Keratinocyte (primary cell): Measurements from ENCODE around the gene CALHM1. TPM values are rescaled to one million over a fixed set of nuclear protein-coding genes. Genes with fewer than 3 reads are reported as not detected.

ENCODE experiments used
- DNase-seq: peaks from one replicate; pipeline ENCODE4 v3.0.0-alpha.2; 2011; ENCODE audit warnings: low read depth, missing footprints, low spot score
- FAIRE-seq: peaks from 2 replicates; lab custom pipeline; 2011; peaks lifted over from hg19 to GRCh38; lab: Jason Lieb, UNC
- H2AFZ ChIP-seq: 2 replicates; pipeline ENCODE4 v1.6.0; 2012; ENCODE audit warnings: low read length, control low read depth, inconsistent platforms; ENCODE audit not compliant: control insufficient read depth
- H3K27ac ChIP-seq: 2 replicates; pipeline ENCODE4 v1.5.1; 2011; ENCODE audit warnings: low read length; ENCODE audit not compliant: control insufficient read depth, insufficient read depth
- H3K27me3 ChIP-seq: 3 replicates; pipeline ENCODE4 v1.6.0; 2011; ENCODE audit warnings: low read length; ENCODE audit not compliant: control insufficient read depth, insufficient read depth; ENCODE audit errors: extremely low read depth
- H3K36me3 ChIP-seq, 2 experiments: 2 replicates in 1 of 2; 3 replicates in 1 of 2; pipeline ENCODE4 v1.5.1; 2011; ENCODE audit warnings: low read length in 2 of 2, mild to moderate bottlenecking in 1 of 2; ENCODE audit not compliant: control insufficient read depth in 2 of 2, insufficient read depth in 2 of 2; ENCODE audit errors: extremely low read depth in 1 of 2
- H3K4me1 ChIP-seq: 3 replicates; pipeline ENCODE4 v1.5.1; 2011; ENCODE audit warnings: low read length; ENCODE audit not compliant: control insufficient read depth, insufficient read depth; ENCODE audit errors: extremely low read depth
- H3K4me2 ChIP-seq: 3 replicates; pipeline ENCODE4 v1.6.0; 2011; ENCODE audit warnings: low read depth, low read length; ENCODE audit not compliant: control insufficient read depth, insufficient read depth; ENCODE audit errors: extremely low read depth
- H3K4me3 ChIP-seq, 3 experiments: fragments of 200-600 bp in 1 of 3; sonication (generic) in 1 of 3; 2 replicates in 2 of 3; 3 replicates in 1 of 3; pipeline ENCODE4 v1.5.1; 2011 to 2016; ENCODE audit warnings: low read length in 3 of 3, mild to moderate bottlenecking in 3 of 3, control low read depth in 2 of 3, inconsistent platforms in 1 of 3, low read depth in 1 of 3, mixed read lengths in 1 of 3, mixed run types in 1 of 3, moderate library complexity in 1 of 3; ENCODE audit not compliant: control insufficient read depth in 2 of 3, insufficient read depth in 2 of 3; ENCODE audit errors: extremely low read depth in 1 of 3
- H3K79me2 ChIP-seq: 2 replicates; pipeline ENCODE4 v1.6.0; 2012; ENCODE audit warnings: low read length; ENCODE audit not compliant: control insufficient read depth, insufficient read depth
- H3K9ac ChIP-seq: 3 replicates; pipeline ENCODE4 v1.6.0; 2011; ENCODE audit warnings: low read length; ENCODE audit not compliant: control insufficient read depth, insufficient read depth; ENCODE audit errors: extremely low read depth
- H3K9me1 ChIP-seq: 3 replicates; pipeline ENCODE4 v1.6.0; 2011; ENCODE audit warnings: low read length; ENCODE audit not compliant: control insufficient read depth, insufficient read depth; ENCODE audit errors: extremely low read depth
- H3K9me3 ChIP-seq: 2 replicates; pipeline ENCODE4 v1.5.1; 2012; ENCODE audit warnings: low read depth, low read length; ENCODE audit not compliant: control insufficient read depth
- H4K20me1 ChIP-seq: 3 replicates; pipeline ENCODE4 v1.6.0; 2011; ENCODE audit warnings: low read length; ENCODE audit not compliant: control insufficient read depth, insufficient read depth; ENCODE audit errors: extremely low read depth
- EZH2 ChIP-seq: IDR thresholded peaks from one replicate; pipeline ENCODE4 v1.6.1; 2012; ENCODE audit warnings: inconsistent platforms, mild to moderate bottlenecking, low read length, moderate library complexity
- dilution Hi-C: fragments of 300-500 bp; cut with MboI; formaldehyde crosslinking; loops from one replicate; pipeline ENCODE4 v1.7.0; 2020; ENCODE audit warnings: low sequenced_read_pairs; ENCODE audit not compliant: extremely low pct_ligation_motif_present
- polyA plus RNA-seq, 5 experiments: library from polyadenylated mRNA; depleted of rRNA in 3 of 5; stranded (reverse) in 3 of 5; stranded (forward) in 1 of 5; unstranded in 1 of 5; fragments of >200 nt; gene quantifications; 1 replicate in 1 of 5; 2 replicates in 3 of 5; 3 replicates in 1 of 5; pipeline versions ENCODE4 v1.2.1 to v1.2.3, GENCODE V29; 2011 to 2012; ENCODE audit warnings: missing spikeins in 2 of 5, low read depth in 1 of 5, low replicate concordance in 1 of 5
- TF ChIP-seq, protein P1 (sequence below), 3 experiments: IDR thresholded peaks in 1 of 3; conservative IDR thresholded peaks in 1 of 3; optimal IDR thresholded peaks in 1 of 3; 2 replicates in 2 of 3; 3 replicates in 1 of 3; pipeline versions ENCODE3 to v1.5.1; 2011; ENCODE audit warnings: low read length in 3 of 3, mild to moderate bottlenecking in 3 of 3, moderate library complexity in 2 of 3, control low read depth in 1 of 3, inconsistent platforms in 1 of 3; ENCODE audit not compliant: insufficient read depth in 2 of 3; ENCODE audit errors: extremely low read depth in 1 of 3

CALHM1 gene
- polyA plus RNA-seq, 1 donor (not counting 4 experiments of a cell fraction or from before 2014, with no cell fraction given) = not detected

DNA sequence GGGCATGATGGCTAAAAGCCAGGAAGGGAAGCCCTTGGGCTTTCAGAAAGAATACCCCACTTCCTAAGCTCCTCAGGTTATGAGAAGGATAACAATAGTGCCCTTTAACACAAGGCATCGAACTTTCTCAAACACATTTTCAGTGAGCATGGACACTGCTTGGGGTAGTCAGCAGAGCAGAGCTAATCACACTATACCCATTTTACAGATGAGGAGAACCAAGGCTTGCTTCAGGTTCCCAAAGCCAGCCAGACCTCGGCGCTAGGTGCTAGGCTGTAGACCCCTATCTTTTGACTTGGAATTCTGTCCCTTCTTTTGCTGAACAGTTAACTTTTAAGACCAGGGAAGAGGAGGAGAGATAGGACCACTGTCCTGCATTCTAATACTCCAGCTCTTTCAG is 36.6 kb upstream of the CALHM1 start:
- peaks cover 6% of the 10 kb centered on the region for H3K9me1 ChIP-seq
- no peak overlapping the region for H3K4me2 ChIP-seq
- H3K27me3 ChIP-seq = peaks cover 44% of the 10 kb centered on the region
- no peak overlapping the region for H3K4me3 ChIP-seq
- H4K20me1 ChIP-seq = no peaks in the 10 kb centered on the region
- TF ChIP-seq EZH2 = no peak
- TF ChIP-seq, protein P1, sequence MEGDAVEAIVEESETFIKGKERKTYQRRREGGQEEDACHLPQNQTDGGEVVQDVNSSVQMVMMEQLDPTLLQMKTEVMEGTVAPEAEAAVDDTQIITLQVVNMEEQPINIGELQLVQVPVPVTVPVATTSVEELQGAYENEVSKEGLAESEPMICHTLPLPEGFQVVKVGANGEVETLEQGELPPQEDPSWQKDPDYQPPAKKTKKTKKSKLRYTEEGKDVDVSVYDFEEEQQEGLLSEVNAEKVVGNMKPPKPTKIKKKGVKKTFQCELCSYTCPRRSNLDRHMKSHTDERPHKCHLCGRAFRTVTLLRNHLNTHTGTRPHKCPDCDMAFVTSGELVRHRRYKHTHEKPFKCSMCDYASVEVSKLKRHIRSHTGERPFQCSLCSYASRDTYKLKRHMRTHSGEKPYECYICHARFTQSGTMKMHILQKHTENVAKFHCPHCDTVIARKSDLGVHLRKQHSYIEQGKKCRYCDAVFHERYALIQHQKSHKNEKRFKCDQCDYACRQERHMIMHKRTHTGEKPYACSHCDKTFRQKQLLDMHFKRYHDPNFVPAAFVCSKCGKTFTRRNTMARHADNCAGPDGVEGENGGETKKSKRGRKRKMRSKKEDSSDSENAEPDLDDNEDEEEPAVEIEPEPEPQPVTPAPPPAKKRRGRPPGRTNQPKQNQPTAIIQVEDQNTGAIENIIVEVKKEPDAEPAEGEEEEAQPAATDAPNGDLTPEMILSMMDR (optimal IDR thresholded peaks at IDR 0.05 in 1 of 3, IDR thresholded peaks at IDR 0.05 in 1 of 3, conservative IDR thresholded peaks at IDR 0.05 in 1 of 3; ENCODE audit: extremely low read depth in 1 of 3, insufficient read depth in 2 of 3, low read length in 3 of 3) = no peak
- H3K27ac ChIP-seq = no peak overlapping the region
- dilution Hi-C loops = no loop called here
- no peak for DNase-seq
- H2AFZ ChIP-seq = no peak overlapping the region
- peaks cover 28% of the 10 kb centered on the region for H3K4me1 ChIP-seq
- no peak for FAIRE-seq
- H3K79me2 ChIP-seq = no peaks in the 10 kb centered on the region
- H3K9ac ChIP-seq = no peak overlapping the region
- no peaks in the 10 kb centered on the region for H3K9me3 ChIP-seq
- H3K36me3 ChIP-seq = no peaks in the 10 kb centered on the region

DNA sequence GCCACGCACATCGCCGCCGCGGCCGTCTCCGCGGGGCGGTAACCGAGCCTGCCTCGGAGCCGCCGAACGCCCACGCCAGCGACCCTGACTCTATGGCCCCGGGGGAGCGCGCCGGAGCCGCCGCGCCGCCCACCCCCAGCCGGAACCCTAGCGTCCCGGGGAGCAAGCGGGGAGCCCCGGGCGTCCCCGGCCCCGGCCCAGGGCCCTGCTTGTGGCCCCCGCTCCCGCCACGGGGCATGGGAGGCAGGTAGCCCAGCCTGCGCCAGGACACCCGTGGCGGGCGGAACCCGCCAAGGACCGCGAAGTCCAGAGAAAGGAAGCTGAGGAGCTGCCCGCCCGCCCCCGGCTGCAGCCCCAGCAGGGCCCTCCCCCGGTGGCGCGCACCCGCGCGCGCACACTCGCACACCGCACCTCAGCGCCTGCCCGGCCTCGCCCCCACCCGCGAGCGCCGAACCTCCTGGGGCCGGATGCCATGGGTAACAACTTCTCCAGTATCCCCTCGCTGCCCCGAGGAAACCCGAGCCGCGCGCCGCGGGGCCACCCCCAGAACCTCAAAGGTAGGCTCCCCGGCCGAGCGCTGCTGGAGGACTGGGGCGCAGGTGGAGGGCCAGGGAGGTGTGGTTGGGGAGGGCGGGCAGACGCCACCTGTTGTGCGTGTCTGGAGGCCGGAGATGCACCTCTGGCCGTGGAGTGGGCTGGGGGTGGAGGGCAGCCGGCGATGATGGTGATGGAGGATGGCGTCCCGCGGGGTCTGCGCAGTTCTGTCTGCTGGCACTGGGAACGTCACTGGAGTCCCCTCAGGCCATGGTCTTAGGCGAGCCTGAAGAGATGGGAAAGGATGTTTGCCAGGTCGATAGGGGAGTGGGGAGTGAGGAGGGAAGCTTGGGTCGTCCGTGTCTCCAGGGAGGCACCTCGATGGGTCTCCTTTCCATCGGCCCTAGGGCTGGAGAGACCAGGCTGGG is 35.5 kb upstream of the CALHM1 start:
- Histone ChIP-seq H3K4me1 (peaks cover 29% of the 10 kb centered on the region), H3K36me3 (no peaks in the 10 kb centered on the region), H2AFZ (peak overlapping the region; percentile 43), H3K9me1 (peaks cover 6% of the 10 kb centered on the region), H3K4me2 (peak overlapping the region; percentile 50), H3K27ac (no peak overlapping the region), H3K9ac (no peak overlapping the region), H3K79me2 (no peaks in the 10 kb centered on the region), H4K20me1 (no peaks in the 10 kb centered on the region), H3K4me3 (peak overlapping the region; percentile 31 to 63 (median 47)), H3K9me3 (no peaks in the 10 kb centered on the region), H3K27me3 (peaks cover 35% of the 10 kb centered on the region)
- dilution Hi-C loops = no loop called here
- TF ChIP-seq, protein P1 (optimal IDR thresholded peaks at IDR 0.05 in 1 of 3, IDR thresholded peaks at IDR 0.05 in 1 of 3, conservative IDR thresholded peaks at IDR 0.05 in 1 of 3; ENCODE audit: extremely low read depth in 1 of 3, insufficient read depth in 2 of 3, low read length in 3 of 3) = no peak
- TF ChIP-seq EZH2 = peak; percentile 68
- FAIRE-seq = no peak
- no peak for DNase-seq
